H9 (cell line): ENCODE data around the gene NRG3. TPM values are rescaled to one million over a fixed set of nuclear protein-coding genes. Genes with fewer than 3 reads are reported as not detected.

Experiments used
- DNase-seq: peaks from one replicate; pipeline ENCODE4 v3.0.0-alpha.2; 2017
- H2AFZ ChIP-seq: one replicate; pipeline ENCODE4 v1.6.1; 2013; ENCODE audit warnings: mild to moderate bottlenecking, low read length, control low read depth, moderate library complexity
- H2AK5ac ChIP-seq: 2 replicates; pipeline ENCODE4 v1.6.1; 2013; ENCODE audit warnings: low read length, control low read depth, mixed read lengths; ENCODE audit not compliant: insufficient read length
- H2BK120ac ChIP-seq: one replicate; pipeline ENCODE4 v1.6.1; 2013; ENCODE audit warnings: low read depth, mild to moderate bottlenecking, low read length, control low read depth, inconsistent platforms; ENCODE audit not compliant: poor library complexity, severe bottlenecking
- H2BK12ac ChIP-seq: 2 replicates; pipeline ENCODE4 v1.6.1; 2013; ENCODE audit warnings: low read length, control low read depth, mixed read lengths, low read depth; ENCODE audit not compliant: insufficient read length
- H2BK15ac ChIP-seq: 2 replicates; pipeline ENCODE4 v1.6.1; 2013; ENCODE audit warnings: low read depth, low read length, control low read depth
- H2BK20ac ChIP-seq: one replicate; pipeline ENCODE4 v1.6.1; 2013; ENCODE audit warnings: low read depth, mild to moderate bottlenecking, low read length, control low read depth, inconsistent platforms; ENCODE audit not compliant: poor library complexity, severe bottlenecking
- H2BK5ac ChIP-seq: 2 replicates; pipeline ENCODE4 v1.6.1; 2013; ENCODE audit warnings: low read length, control low read depth, mixed read lengths; ENCODE audit not compliant: insufficient read length
- H3K14ac ChIP-seq: 2 replicates; pipeline ENCODE4 v1.6.1; 2013; ENCODE audit warnings: low read length, control low read depth; ENCODE audit not compliant: insufficient read depth
- H3K18ac ChIP-seq: 2 replicates; pipeline ENCODE4 v1.6.1; 2013; ENCODE audit warnings: low read depth, mild to moderate bottlenecking, mixed read lengths, low read length, control low read depth; ENCODE audit not compliant: insufficient read length
- H3K23ac ChIP-seq: 2 replicates; pipeline ENCODE4 v1.6.1; 2013; ENCODE audit warnings: low read length, control low read depth, mixed read lengths, low read depth; ENCODE audit not compliant: insufficient read length
- H3K23me2 ChIP-seq: 2 replicates; pipeline ENCODE4 v1.6.1; 2013; ENCODE audit warnings: low read depth, mild to moderate bottlenecking, mixed read lengths, low read length, control low read depth; ENCODE audit not compliant: insufficient read length, poor library complexity, severe bottlenecking
- H3K27ac ChIP-seq: 2 replicates; pipeline ENCODE4 v1.5.1; 2013; ENCODE audit warnings: low read length, control low read depth, mixed read lengths, low read depth; ENCODE audit not compliant: insufficient read length
- H3K27me3 ChIP-seq: 2 replicates; pipeline ENCODE4 v1.6.1; 2013; ENCODE audit warnings: low read length, control low read depth, inconsistent platforms; ENCODE audit not compliant: insufficient read depth
- H3K4ac ChIP-seq: 2 replicates; pipeline ENCODE4 v1.6.1; 2013; ENCODE audit warnings: low read depth, mild to moderate bottlenecking, control low read depth, inconsistent platforms, low read length, moderate library complexity
- H3K4me1 ChIP-seq: 2 replicates; pipeline ENCODE4 v1.6.1; 2013; ENCODE audit warnings: low read length, control low read depth, inconsistent platforms; ENCODE audit not compliant: insufficient read depth
- H3K4me2 ChIP-seq: 2 replicates; pipeline ENCODE4 v1.6.1; 2013; ENCODE audit warnings: low read length, control low read depth, mixed read lengths; ENCODE audit not compliant: insufficient read length, insufficient read depth
- H3K56ac ChIP-seq: 2 replicates; pipeline ENCODE4 v1.6.1; 2013; ENCODE audit warnings: low read depth, mild to moderate bottlenecking, mixed read lengths, low read length, control low read depth; ENCODE audit not compliant: insufficient read length
- H3K79me1 ChIP-seq: 2 replicates; pipeline ENCODE4 v1.6.1; 2013; ENCODE audit warnings: low read depth, mild to moderate bottlenecking, moderate library complexity, low read length, control low read depth, inconsistent platforms; ENCODE audit not compliant: insufficient read depth, poor library complexity, severe bottlenecking
- H3K79me2 ChIP-seq: 2 replicates; pipeline ENCODE4 v1.6.1; 2013; ENCODE audit warnings: low read length, control low read depth, inconsistent platforms; ENCODE audit not compliant: insufficient read depth
- H3K9ac ChIP-seq: 2 replicates; pipeline ENCODE4 v1.6.1; 2013; ENCODE audit warnings: low read length, control low read depth, mixed read lengths; ENCODE audit not compliant: insufficient read length; ENCODE audit errors: extremely low read depth
- H3K9me3 ChIP-seq: one replicate; pipeline ENCODE4 v1.6.1; 2013; ENCODE audit warnings: low read depth, low read length, inconsistent platforms; ENCODE audit not compliant: control insufficient read depth
- H3T11ph ChIP-seq: one replicate; pipeline ENCODE4 v1.6.1; 2013; ENCODE audit warnings: mild to moderate bottlenecking, low read length, control low read depth, inconsistent platforms
- H4K20me1 ChIP-seq: one replicate; pipeline ENCODE4 v1.6.1; 2013; ENCODE audit not compliant: control insufficient read depth, insufficient read length, insufficient read depth
- H4K5ac ChIP-seq: 2 replicates; pipeline ENCODE4 v1.6.1; 2013; ENCODE audit warnings: low read depth, mild to moderate bottlenecking, mixed read lengths, low read length, control low read depth; ENCODE audit not compliant: insufficient read length
- H4K8ac ChIP-seq: replicated peaks from 2 replicates; pipeline ENCODE4 v1.6.1; 2013; ENCODE audit warnings: low read length, control low read depth, mixed read lengths, low read depth; ENCODE audit not compliant: insufficient read length
- H4K91ac ChIP-seq: 2 replicates; pipeline ENCODE4 v1.6.1; 2013; ENCODE audit warnings: low read depth, mild to moderate bottlenecking, moderate library complexity, mixed read lengths, low read length, control low read depth; ENCODE audit not compliant: insufficient read length
- H3K27ac Mint-ChIP-seq, 3 experiments: 2 replicates in 2 of 3; 3 replicates in 1 of 3; pipeline ENCODE4 v1.8.0; 2020 to 2021; ENCODE audit warnings: mixed read lengths in 3 of 3, mild to moderate bottlenecking in 1 of 3, moderate library complexity in 1 of 3
- H3K27me3 Mint-ChIP-seq: 2 replicates; pipeline ENCODE4 v1.8.0; 2021; ENCODE audit warnings: low read depth, mild to moderate bottlenecking, moderate library complexity, mixed read lengths
- H3K36me3 Mint-ChIP-seq, 3 experiments: 2 replicates in 2 of 3; 3 replicates in 1 of 3; pipeline ENCODE4 v1.8.0; 2020 to 2021; ENCODE audit warnings: low read depth in 3 of 3, mixed read lengths in 3 of 3; ENCODE audit not compliant: insufficient read depth in 1 of 3
- H3K4me1 Mint-ChIP-seq, 2 experiments: 2 replicates each; pipeline ENCODE4 v1.8.0; 2020; ENCODE audit warnings: mixed read lengths in 2 of 2
- H3K4me3 Mint-ChIP-seq, 2 experiments: 2 replicates in 1 of 2; 3 replicates in 1 of 2; pipeline ENCODE4 v1.8.0; 2020 to 2021; ENCODE audit warnings: mild to moderate bottlenecking in 2 of 2, mixed read lengths in 2 of 2, moderate library complexity in 1 of 2
- H3K9me3 Mint-ChIP-seq, 2 experiments: 2 replicates in 1 of 2; 3 replicates in 1 of 2; pipeline ENCODE4 v1.8.0; 2020; ENCODE audit warnings: mild to moderate bottlenecking in 2 of 2, mixed read lengths in 2 of 2, moderate library complexity in 1 of 2
- CTCF ChIP-seq: fragments of 200-600 bp; sonication (generic); conservative IDR thresholded peaks from 3 replicates; pipeline ENCODE4 v1.8.0; 2021; ENCODE audit warnings: antibody characterized with exemption, mild to moderate bottlenecking
- WGBS: extraction: QIAGEN DNeasy Blood & Tissue Kit; methylation state at CpG from one replicate; pipeline ENCODE4 v1.1.7; 2013; ENCODE audit warnings: missing lambda C conversion rate, low lambda C conversion rate, mixed read lengths; ENCODE audit not compliant: insufficient read length; ENCODE audit errors: extremely low coverage; 5-methylcytosine and 5-hydroxymethylcytosine counted together
- total RNA-seq: library from RNA; stranded (reverse); gene quantifications from 2 replicates; pipeline ENCODE4 v1.2.1, GENCODE V29; 2021

The NRG3 gene
- total RNA-seq, 1 experiment from 2014 or later = 1.6 TPM

DNA sequence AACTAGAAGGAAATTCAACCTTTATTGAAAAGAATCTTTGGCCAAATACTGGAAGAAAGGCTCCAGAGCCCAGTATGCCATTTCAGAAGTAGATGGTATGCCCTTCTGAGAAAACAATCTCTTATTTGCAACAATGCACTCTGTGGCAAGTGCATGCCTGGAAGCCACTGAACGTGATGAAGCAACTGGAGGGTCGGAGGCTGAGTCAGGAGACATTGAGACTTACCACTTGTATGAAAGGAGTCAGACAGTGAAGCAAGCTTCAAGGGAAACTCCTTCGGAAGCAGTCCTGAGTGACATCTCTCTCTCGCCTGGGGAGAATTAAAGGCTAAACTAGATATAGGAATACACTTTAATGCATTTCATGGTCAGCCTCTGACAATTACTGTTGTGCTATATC lies 353.7 kb downstream of the NRG3 start:
- no peaks in the 10 kb centered on the region for H3K4me1 ChIP-seq
- no peak overlapping the region for H2BK20ac ChIP-seq
- H3K23ac ChIP-seq = no peak overlapping the region
- H4K5ac ChIP-seq = no peak overlapping the region
- no peak overlapping the region for H4K8ac ChIP-seq
- H3K27ac Mint-ChIP-seq = peak overlapping the region in 1 of 3 experiments; percentile 23; a peak in 1 of 7 replicates
- no peak overlapping the region for H3K4ac ChIP-seq
- no CpG with 5 or more reads among the region's 4 CpGs for WGBS
- no peak overlapping the region for H2BK12ac ChIP-seq
- H2AFZ ChIP-seq = no peak overlapping the region
- H3K14ac ChIP-seq = no peak overlapping the region
- no peak overlapping the region for H3K18ac ChIP-seq
- no peak overlapping the region for H3K56ac ChIP-seq
- no peaks in the 10 kb centered on the region; a peak in 1 of 7 replicates for H3K36me3 Mint-ChIP-seq
- H3K27me3 ChIP-seq = no peaks in the 10 kb centered on the region
- no peaks in the 10 kb centered on the region for H3K79me2 ChIP-seq
- no peak overlapping the region for H3K9ac ChIP-seq
- DNase-seq = no peak
- TF ChIP-seq CTCF = no peak
- H3K23me2 ChIP-seq = no peaks in the 10 kb centered on the region
- no peaks in the 10 kb centered on the region for H3K4me1 Mint-ChIP-seq
- no peak overlapping the region for H3K27ac ChIP-seq
- H3K4me2 ChIP-seq = no peak overlapping the region
- no peak overlapping the region for H2AK5ac ChIP-seq
- H3K9me3 ChIP-seq = no peaks in the 10 kb centered on the region
- no peak overlapping the region for H2BK5ac ChIP-seq
- no peak overlapping the region for H2BK120ac ChIP-seq
- no peak overlapping the region for H3K4me3 Mint-ChIP-seq
- no peak overlapping the region for H2BK15ac ChIP-seq
- no peaks in the 10 kb centered on the region; a peak in 2 of 5 replicates for H3K9me3 Mint-ChIP-seq
- H3K79me1 ChIP-seq = no peaks in the 10 kb centered on the region
- H3T11ph ChIP-seq = no peak overlapping the region
- no peak overlapping the region for H4K91ac ChIP-seq
- H4K20me1 ChIP-seq = no peaks in the 10 kb centered on the region
- no peaks in the 10 kb centered on the region for H3K27me3 Mint-ChIP-seq
